HG03342 (cell line): ENCODE results near the gene PGLYRP4.
"Not testable (repeated sequence)": the region's sequence is repeated elsewhere in the genome, so short reads cannot be mapped to it uniquely, and the experiment has no call there.

Experiments
- ATAC-seq: cut with Tn5 transposase; IDR thresholded peaks from one replicate; pipeline ENCODE4 v1.9.1; 2021; ENCODE audit warnings: mild to moderate bottlenecking, moderate library complexity; ENCODE audit not compliant: unreplicated experiment

Gene PGLYRP4

DNA sequence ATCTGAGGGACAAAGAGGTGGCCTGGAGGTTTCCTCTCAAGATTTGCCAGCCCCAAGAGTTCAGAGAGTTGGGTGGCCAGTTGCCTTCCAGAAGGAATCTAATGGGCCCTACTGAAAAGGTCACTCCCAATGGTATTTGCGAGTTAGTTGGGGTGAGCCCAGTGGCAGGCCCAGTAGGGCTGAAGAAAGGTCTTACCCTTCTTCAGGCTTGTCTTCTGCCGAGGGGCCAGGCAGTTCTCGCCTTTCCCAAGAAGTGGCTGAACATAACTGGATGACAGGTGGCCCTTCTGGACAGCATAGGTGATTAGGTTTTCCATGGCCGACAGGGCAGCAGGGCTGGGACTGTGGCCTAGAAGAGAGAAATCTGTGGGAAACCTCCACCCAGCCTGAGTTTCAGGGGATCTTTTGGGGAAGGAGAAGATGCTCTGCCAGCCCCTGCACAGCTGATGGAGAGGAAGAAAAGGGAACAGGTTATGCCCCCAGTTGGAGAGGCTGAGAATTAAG lies 7.2 kb downstream of the PGLYRP4 start:
- no peak for ATAC-seq

DNA sequence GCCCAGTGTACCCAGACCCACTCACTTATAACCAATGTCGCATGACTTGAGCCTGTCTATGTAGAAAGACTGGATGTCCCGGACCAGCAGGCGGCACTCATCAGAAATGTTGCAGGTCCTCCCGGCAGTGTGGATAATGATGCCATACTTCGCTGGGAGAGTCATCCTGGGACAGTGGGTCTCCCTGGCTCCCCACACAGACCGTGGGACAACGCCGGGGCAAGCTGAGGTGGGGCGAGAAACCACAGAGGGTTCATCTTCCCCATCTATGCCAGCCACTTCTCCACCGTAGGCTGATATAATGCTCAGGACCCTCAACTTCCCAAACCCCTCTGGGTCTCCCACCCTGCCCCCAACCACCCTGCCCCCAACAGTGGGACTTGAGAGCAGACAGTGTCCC lies 8.3 kb downstream of the PGLYRP4 start:
- no peak for ATAC-seq

GRCh38 chr1:153339802-153340201 lies 8.8 kb downstream of the PGLYRP4 start:
- no peak for ATAC-seq

GRCh38 chr1:153337980-153338853 lies 10.4 kb downstream of the PGLYRP4 start:
- ATAC-seq = no peak

DNA sequence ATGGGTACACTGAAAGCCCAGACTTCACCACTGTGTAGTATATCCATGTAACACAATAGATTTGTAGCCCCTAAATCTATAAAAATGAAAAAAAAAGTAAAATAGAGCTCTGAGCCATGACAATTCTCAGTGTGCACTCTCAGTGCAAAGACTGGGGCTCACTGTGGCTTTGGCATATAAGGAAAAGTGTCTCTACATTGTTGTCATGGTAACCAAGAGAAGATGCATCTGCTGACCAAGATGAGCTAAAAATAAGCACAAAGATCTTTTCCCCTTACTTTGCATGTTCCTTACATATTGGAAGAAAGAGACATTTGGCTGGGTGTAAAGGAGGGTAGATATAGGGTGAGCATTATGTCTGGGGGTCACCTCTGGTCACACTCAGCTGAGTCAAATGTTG lies 12.0 kb downstream of the PGLYRP4 start:
- ATAC-seq = no peak

DNA sequence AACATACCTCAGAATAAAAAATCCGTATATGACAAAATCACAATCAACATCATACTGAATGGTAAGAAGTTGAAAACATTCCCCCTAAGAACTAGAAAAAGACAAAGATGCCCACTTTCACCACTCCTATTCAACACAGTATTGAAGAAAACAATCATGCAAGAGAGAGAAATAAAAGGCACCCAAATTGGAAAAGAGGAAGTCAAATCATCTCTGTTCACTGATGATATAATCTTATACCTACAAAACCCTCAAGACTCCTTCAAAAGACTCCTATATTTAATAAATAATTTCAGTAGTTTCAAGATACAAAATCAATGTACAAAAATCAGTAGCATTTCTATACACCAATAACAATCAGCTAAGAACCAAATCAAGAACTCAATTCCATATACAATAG lies 14.7 kb downstream of the PGLYRP4 start:
- ATAC-seq = no peak

GRCh38 chr1:153324912-153325311 lies 23.7 kb downstream of the PGLYRP4 start:
- ATAC-seq = no peak

DNA sequence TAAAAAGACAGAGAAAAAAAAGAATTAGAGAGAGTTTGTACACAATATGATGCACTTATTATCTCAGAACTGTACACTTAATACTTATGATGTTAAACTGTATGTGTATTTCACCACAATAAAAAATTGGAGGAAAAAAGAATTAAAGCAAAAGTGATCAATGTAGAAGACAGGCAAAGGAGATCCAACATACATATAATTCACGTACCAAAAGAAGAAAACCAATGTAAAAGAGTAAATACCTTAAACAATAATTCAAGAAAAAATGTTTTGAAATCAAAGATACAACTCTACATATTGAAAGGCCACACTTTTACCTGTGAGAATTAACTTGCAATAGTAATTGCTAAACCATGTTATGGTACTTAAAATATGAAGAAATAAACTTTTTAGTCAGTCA lies 26.1 kb downstream of the PGLYRP4 start:
- no peak for ATAC-seq

- ATAC-seq = not testable (repeated sequence)
Observed at GRCh38 chr1:153318145-153318544, 30.5 kb downstream of the PGLYRP4 start.

GRCh38 chr1:153316013-153316412 lies 32.6 kb downstream of the PGLYRP4 start:
- not testable (repeated sequence) for ATAC-seq

- ATAC-seq = not testable (repeated sequence)
Observed at GRCh38 chr1:153314388-153314787, 34.3 kb downstream of the PGLYRP4 start.

- no peak for ATAC-seq
Observed at GRCh38 chr1:153313288-153313687, 35.4 kb downstream of the PGLYRP4 start.

GRCh38 chr1:153312570-153313186 lies 36.0 kb downstream of the PGLYRP4 start, which contains the start of gene PGLYRP3:
Gene PGLYRP3 (minus strand): TSS chr1:153312952. CDS start chr1:153310665, 2,287 bp downstream.
- ATAC-seq = no peak

DNA sequence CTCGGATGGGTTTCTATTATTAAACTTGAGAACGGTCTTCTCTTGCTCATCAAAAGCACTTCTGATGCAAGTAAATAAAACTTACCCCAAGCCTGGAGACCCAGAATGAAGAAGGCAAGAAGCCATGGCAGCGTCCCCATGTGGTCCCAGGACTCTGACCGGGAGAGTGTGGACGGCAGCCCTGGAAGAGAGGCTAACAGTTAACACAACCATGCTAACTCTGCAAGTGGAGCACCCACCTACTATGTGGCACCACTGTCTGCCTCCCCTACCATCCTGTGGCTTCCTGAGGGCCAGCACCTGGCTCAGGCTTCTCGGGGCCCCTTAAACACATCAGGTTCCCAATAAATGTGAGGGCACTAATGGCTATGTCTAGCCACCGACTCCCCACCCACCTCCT lies 38.1 kb downstream of the PGLYRP4 start:
- ATAC-seq = no peak

DNA sequence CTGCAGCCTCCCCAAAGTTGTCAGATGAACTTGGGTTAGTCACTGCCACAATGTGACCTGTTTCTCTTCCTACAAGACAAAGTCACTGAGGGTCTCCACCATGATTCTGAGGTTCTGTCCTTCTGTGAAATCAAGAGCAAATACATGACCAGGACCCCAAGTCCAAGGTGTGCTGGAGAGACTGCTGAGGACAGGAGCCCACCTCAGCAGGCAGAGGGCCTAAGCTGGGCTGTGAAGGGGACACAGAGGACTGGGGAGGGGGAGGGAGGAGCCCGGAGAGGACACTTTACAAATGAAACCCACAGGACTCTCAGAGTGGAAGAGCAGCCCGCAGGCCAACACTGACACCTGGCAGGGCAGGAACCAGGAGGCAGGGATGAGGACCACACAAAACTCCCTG lies 39.2 kb downstream of the PGLYRP4 start:
- ATAC-seq = no peak

DNA sequence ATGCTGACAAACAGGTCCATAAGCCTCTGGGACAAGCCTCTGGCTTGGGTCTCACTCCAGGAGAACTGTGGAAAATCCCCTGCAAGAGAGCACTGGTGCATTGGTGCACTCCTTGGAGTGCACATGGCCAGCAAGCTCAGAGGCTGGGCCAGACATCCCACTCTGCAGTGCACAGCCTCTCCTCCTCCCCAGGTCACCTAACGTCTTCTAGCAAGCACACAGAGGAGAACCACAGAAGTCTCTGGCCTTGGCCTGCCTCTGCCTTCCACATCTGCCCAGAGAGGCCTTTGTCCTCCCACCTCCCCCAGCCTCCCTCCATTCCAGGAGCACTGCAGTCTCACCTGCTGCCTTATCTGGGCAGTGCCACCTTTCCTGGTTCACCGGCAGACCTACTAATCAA lies 40.1 kb downstream of the PGLYRP4 start:
- no peak for ATAC-seq

GRCh38 chr1:153307221-153307600 lies 41.4 kb downstream of the PGLYRP4 start:
- ATAC-seq = no peak

DNA sequence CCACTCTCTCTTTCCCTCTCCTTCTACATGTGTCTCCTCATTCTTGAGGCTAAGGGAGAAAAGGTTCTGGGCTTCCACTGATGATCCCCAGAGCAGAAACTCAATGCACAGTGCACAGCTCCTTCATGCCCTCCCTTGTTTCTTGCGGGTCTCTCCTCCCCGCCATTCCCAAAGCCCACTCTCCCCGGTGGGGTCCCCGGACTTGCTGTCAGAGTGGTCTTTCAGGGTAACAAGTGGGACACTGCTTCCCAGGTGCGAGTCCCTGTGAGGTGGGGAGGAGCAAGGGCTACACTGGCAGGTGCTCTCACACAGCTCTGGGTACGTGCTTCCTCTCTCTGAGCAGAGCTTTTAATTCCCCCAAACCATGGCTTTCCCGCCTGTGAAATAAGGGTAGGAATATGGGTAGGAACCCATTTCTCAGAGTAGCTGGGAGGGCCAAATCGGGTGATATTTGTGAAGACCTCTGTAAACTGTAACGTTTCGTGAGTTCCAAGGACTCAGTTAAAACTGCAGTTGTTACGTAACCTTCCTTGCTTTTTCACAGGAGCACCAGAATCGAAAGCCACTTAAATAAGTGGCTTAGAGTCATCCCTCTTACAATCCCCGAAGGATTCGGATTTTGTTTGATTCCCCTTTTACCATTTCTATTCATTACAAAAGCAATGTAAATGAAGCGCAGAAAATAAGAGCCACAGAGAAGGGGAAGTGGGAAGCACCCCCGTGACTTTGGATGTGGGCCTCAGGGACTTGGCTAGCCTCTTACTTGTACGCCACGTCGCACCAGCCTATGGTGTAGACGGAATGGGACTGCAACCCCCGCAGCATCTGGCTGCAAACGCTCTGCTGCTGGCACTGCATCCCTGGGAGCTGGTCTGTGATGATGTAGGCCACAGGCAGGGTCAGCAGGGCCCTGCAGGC lies 42.1 kb downstream of the PGLYRP4 start:
- no peak for ATAC-seq

GRCh38 chr1:153305682-153306081 lies 43.0 kb downstream of the PGLYRP4 start:
- no peak for ATAC-seq

DNA sequence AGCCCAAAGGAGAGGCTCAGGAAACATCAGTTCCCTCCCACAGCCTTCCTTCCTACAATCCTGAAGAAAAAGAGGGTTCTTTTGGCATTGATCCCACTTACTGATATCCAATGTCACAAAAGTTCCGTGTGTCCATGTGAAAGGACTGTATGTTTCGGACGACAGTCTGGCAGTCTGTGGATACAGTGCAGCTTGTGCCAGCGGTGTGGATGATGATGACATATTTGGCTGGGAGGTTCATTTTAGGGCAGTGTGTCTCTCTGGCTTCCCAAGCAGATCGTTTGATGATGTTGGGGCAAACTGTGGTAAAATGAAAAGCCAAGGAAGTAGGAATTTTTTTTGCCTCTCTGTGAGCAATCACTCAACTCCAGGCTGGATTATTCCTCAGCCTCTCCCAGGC lies 46.3 kb downstream of the PGLYRP4 start:
- no peak for ATAC-seq

- ATAC-seq = no peak
Observed at GRCh38 chr1:153293851-153294250, 54.8 kb downstream of the PGLYRP4 start.
